ENCODE measurements around the gene PSMA2. TPM values are rescaled to one million over a fixed set of nuclear protein-coding genes. Genes with fewer than 3 reads are reported as not detected.
A peak's percentile ranks its signal among the peaks of the same experiment; 100 is the strongest.

Gene PSMA2
- total and polyA plus RNA-seq, 2 donors (not counting 1 experiment from before 2014, with no cell fraction given) = 27.2 to 161 TPM

DNA sequence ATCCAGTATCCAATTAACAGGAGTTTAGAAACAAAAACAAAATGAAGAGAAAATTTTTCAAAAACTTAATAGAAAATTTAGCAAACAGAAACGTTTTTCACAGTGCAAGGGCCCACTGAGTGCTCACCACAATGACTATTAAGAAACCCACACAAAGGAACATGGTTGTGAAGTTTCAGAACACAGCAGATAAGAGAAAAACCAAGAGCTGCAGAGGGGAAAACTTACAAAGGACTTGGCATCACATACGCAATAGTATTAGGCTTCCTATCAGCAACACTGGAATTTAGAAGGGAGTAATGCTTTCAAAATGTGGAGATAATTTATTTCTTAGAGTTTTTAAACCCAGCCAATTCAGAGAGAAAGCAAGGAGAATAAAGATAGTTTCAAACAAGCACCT lies 18.4 kb downstream of the PSMA2 start:
- DNase-seq (ENCODE audit: low read depth in 2 of 2) = peak in 1 of 2 donors; percentile 88
- Histone ChIP-seq H3K4me1 (ENCODE audit: control insufficient read depth, extremely low read depth, insufficient read depth, low read length) (peaks cover 7% of the 10 kb centered on the region), H3K9ac (ENCODE audit: insufficient read depth, low read length) (no peak overlapping the region), H3K4me2 (ENCODE audit: extremely low read depth, insufficient read depth, low read length) (no peak overlapping the region), H4K20me1 (ENCODE audit: control insufficient read depth, extremely low read depth, insufficient read depth, low read length) (no peaks in the 10 kb centered on the region), H3K36me3 (ENCODE audit: control insufficient read depth, insufficient read depth, low read length) (peaks cover 3% of the 10 kb centered on the region), H3K27me3 (ENCODE audit: control insufficient read depth, insufficient read depth, low read length) (no peaks in the 10 kb centered on the region), H2AFZ (ENCODE audit: low read length) (no peak overlapping the region), H3K79me2 (ENCODE audit: control insufficient read depth, insufficient read depth, low read length) (peaks cover 7% of the 10 kb centered on the region), H3K4me3 (replicated peaks in 1 of 4; ENCODE audit: control extremely low read depth in 1 of 4, insufficient read depth in 1 of 4, low read depth in 3 of 4, low read length in 4 of 4) (no peak overlapping the region), H3K9me3 (ENCODE audit: control insufficient read depth, insufficient read depth, low read depth, low read length) (no peaks in the 10 kb centered on the region), H3K27ac (ENCODE audit: insufficient read depth, low read length) (peak overlapping the region; percentile 20)
- no peak for TF ChIP-seq EZH2 (IDR thresholded peaks at IDR 0.05; ENCODE audit: low read length, missing control alignments)
- TF ChIP-seq, protein P1, sequence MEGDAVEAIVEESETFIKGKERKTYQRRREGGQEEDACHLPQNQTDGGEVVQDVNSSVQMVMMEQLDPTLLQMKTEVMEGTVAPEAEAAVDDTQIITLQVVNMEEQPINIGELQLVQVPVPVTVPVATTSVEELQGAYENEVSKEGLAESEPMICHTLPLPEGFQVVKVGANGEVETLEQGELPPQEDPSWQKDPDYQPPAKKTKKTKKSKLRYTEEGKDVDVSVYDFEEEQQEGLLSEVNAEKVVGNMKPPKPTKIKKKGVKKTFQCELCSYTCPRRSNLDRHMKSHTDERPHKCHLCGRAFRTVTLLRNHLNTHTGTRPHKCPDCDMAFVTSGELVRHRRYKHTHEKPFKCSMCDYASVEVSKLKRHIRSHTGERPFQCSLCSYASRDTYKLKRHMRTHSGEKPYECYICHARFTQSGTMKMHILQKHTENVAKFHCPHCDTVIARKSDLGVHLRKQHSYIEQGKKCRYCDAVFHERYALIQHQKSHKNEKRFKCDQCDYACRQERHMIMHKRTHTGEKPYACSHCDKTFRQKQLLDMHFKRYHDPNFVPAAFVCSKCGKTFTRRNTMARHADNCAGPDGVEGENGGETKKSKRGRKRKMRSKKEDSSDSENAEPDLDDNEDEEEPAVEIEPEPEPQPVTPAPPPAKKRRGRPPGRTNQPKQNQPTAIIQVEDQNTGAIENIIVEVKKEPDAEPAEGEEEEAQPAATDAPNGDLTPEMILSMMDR (conservative IDR thresholded peaks at IDR 0.05 in 1 of 2, IDR thresholded peaks at IDR 0.05 in 1 of 2; ENCODE audit: low read depth in 1 of 2, low read length in 2 of 2) = no peak

DNA sequence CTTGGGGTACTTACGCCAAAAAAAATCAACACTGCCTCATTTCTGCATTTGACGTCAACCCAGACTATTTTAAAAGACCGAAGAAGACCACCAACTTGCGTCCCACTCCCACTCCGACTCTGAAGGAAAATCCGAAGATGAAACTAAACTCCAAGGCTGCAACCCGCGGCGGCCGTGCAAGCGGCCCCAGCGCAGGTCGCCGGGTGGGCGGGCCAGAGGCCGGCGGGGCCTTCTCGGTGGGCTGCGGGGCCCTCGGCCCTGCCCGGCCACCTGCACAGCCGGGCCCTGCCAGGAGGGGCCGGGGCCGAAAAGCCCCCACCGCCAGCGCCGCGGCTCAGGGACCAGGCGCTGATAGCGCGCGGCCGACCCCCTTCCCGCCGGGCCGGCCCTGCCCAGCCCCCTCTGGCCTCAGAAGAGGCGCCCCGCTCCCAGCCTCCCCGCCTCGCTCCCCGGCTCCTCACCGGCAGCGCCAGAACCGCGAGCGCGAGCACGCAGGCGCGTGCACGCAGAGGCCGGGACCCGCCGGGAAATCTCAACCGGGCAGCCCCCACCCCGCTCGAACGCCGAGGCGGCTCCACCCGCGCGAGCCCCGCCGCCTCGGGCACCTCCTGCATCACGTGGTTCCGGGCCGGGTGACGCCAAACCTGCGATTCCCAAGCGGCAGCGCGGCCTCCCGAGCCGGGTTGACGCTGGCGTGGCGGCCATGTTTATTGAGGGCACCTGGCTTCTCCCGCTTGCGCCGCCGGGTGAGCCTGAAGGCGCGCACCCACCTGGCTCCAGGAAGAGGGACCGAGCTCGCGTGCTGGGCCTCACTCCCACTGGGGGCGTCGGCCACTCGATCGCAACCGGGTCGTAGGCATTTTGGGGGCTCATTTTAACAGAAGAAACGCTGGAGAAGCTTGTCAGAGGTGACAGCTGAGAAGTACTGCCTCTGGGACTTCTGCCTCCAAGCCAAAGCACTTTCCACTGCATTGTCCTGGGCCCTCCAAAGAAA lies 20.2 kb downstream of the PSMA2 start, which contains the start of gene C7orf25:
C7orf25 (minus strand) TSS at position 617 of the 994 bp plus-strand sequence. CDS start 1,170 bp downstream, outside the sequence.
- H3K27me3 ChIP-seq (ENCODE audit: control insufficient read depth, insufficient read depth, low read length) = no peaks in the 10 kb centered on the region
- peak within 1 kb of the TSS; percentile 88 for H2AFZ ChIP-seq (ENCODE audit: low read length)
- no peaks in the 10 kb centered on the region for H4K20me1 ChIP-seq (ENCODE audit: control insufficient read depth, extremely low read depth, insufficient read depth, low read length)
- peaks cover 7% of the 10 kb centered on the region for H3K4me1 ChIP-seq (ENCODE audit: control insufficient read depth, extremely low read depth, insufficient read depth, low read length)
- H3K27ac ChIP-seq (ENCODE audit: insufficient read depth, low read length) = peak within 1 kb of the TSS; percentile 58
- H3K79me2 ChIP-seq (ENCODE audit: control insufficient read depth, insufficient read depth, low read length) = peaks cover 7% of the 10 kb centered on the region
- peak; percentile 91 to 92 for DNase-seq (ENCODE audit: low read depth in 2 of 2)
- peak within 1 kb of the TSS; percentile 73 to 81 (median 79) for H3K4me3 ChIP-seq (replicated peaks in 1 of 4; ENCODE audit: control extremely low read depth in 1 of 4, insufficient read depth in 1 of 4, low read depth in 3 of 4, low read length in 4 of 4)
- H3K4me2 ChIP-seq (ENCODE audit: extremely low read depth, insufficient read depth, low read length) = peak within 1 kb of the TSS; percentile 89
- peak within 1 kb of the TSS; percentile 72 for H3K9ac ChIP-seq (ENCODE audit: insufficient read depth, low read length)
- no peaks in the 10 kb centered on the region for H3K36me3 ChIP-seq (ENCODE audit: control insufficient read depth, insufficient read depth, low read length)
- no peak for TF ChIP-seq EZH2 (IDR thresholded peaks at IDR 0.05; ENCODE audit: low read length, missing control alignments)
- TF ChIP-seq, protein P1 (conservative IDR thresholded peaks at IDR 0.05 in 1 of 2, IDR thresholded peaks at IDR 0.05 in 1 of 2; ENCODE audit: low read depth in 1 of 2, low read length in 2 of 2) = no peak
- no peaks in the 10 kb centered on the region for H3K9me3 ChIP-seq (ENCODE audit: control insufficient read depth, insufficient read depth, low read depth, low read length)

DNA sequence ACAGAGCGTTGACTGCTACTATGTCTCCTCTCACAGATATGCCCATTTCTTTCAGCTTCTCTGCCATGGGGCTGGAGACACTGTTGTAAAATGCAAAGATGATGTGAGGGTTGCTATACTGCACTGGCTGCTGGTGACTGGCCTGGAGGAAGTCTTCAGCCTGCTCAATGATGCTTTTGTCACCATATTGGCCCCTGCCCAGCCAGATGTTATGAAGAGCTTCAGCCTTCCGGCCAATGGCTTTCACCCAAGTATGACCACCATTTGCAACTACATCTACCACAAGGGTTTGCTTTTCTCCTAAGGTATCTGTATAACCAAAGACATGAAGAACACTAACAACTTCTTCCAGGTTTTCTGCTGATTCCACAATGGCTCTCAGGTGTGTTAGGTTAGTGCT lies 21.7 kb downstream of the PSMA2 start:
- H3K36me3 ChIP-seq (ENCODE audit: control insufficient read depth, insufficient read depth, low read length) = no peaks in the 10 kb centered on the region
- TF ChIP-seq EZH2 (IDR thresholded peaks at IDR 0.05; ENCODE audit: low read length, missing control alignments) = no peak
- TF ChIP-seq, protein P1 (conservative IDR thresholded peaks at IDR 0.05 in 1 of 2, IDR thresholded peaks at IDR 0.05 in 1 of 2; ENCODE audit: low read depth in 1 of 2, low read length in 2 of 2) = no peak
- no peaks in the 10 kb centered on the region for H4K20me1 ChIP-seq (ENCODE audit: control insufficient read depth, extremely low read depth, insufficient read depth, low read length)
- no peak overlapping the region for H2AFZ ChIP-seq (ENCODE audit: low read length)
- H3K27ac ChIP-seq (ENCODE audit: insufficient read depth, low read length) = no peak overlapping the region
- no peak for DNase-seq (ENCODE audit: low read depth in 2 of 2)
- H3K27me3 ChIP-seq (ENCODE audit: control insufficient read depth, insufficient read depth, low read length) = no peaks in the 10 kb centered on the region
- peaks cover 7% of the 10 kb centered on the region for H3K4me1 ChIP-seq (ENCODE audit: control insufficient read depth, extremely low read depth, insufficient read depth, low read length)
- H3K9me3 ChIP-seq (ENCODE audit: control insufficient read depth, insufficient read depth, low read depth, low read length) = no peaks in the 10 kb centered on the region
- peak overlapping the region in 2 of 4 experiments; percentile 73 to 81 for H3K4me3 ChIP-seq (replicated peaks in 1 of 4; ENCODE audit: control extremely low read depth in 1 of 4, insufficient read depth in 1 of 4, low read depth in 3 of 4, low read length in 4 of 4)
- H3K9ac ChIP-seq (ENCODE audit: insufficient read depth, low read length) = no peak overlapping the region
- H3K4me2 ChIP-seq (ENCODE audit: extremely low read depth, insufficient read depth, low read length) = peak overlapping the region; percentile 89
- peaks cover 7% of the 10 kb centered on the region for H3K79me2 ChIP-seq (ENCODE audit: control insufficient read depth, insufficient read depth, low read length)

Measured in fibroblast of lung (primary cell).